SKM-1 treated with dmso at 0.1 percent for 144 hours (cell line): ENCODE data around the gene THAP7.

Source experiments
- DNase-seq: peaks from one replicate; lab custom pipeline; 2025; ENCODE audit not compliant: unreplicated experiment; lab: John Stamatoyannopoulos, UW

THAP7 gene

DNA sequence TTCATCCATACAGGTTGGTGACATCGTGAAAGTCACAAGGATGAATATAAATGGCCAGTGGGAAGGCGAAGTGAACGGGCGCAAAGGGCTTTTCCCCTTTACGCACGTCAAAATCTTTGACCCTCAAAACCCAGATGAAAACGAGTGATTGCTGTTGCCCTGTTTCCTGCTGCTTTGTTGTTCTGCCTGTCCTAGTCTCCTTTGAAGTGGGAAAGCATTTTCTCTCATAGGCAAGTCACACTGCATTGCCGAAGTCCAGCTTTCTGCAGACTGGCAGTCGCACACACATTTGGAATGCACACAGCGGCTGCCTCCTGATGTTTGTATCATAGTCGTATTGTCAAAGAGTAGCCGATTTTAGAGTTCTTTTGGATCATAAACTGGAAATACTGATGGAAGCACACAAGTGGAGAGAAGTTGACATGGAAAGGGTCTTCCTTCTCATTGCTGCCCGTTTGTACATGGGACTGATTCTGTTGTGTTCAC, 52.2 kb downstream of the THAP7 start:
- no peak for DNase-seq
